SK-N-SH treated with all-trans-retinoic acid at 6 μM for 48 hours (cell line): Measurements from ENCODE around the gene ITK.
A peak's percentile ranks its signal among the peaks of the same experiment; 100 is the strongest.

ENCODE experiments used
- ATAC-seq: fragments of 200-7000 bp; cut with Tn5 transposase; 3 replicates; pipeline ENCODE4 v1.9.1; 2020; ENCODE audit warnings: mild to moderate bottlenecking, moderate library complexity
- ARNTL ChIP-seq: fragments of 450-650 bp; formaldehyde crosslinking; IDR thresholded peaks from 2 replicates; pipeline ENCODE4 v1.5.0; 2020; ENCODE audit warnings: low read depth, mild to moderate bottlenecking, moderate library complexity, borderline replicate concordance
- BACH2 ChIP-seq: fragments of 250-450 bp; sonication (Bioruptor Pico); IDR thresholded peaks from 2 replicates; pipeline ENCODE4 v1.9.0; 2021; ENCODE audit warnings: mild to moderate bottlenecking, borderline replicate concordance
- CSDC2 ChIP-seq: fragments of 250-450 bp; sonication (Bioruptor Pico); IDR thresholded peaks from 2 replicates; pipeline ENCODE4 v1.5.0; 2020; ENCODE audit warnings: mild to moderate bottlenecking, moderate library complexity
- ESRRG ChIP-seq: fragments of 250-450 bp; sonication (Bioruptor Pico); IDR thresholded peaks from 2 replicates; pipeline ENCODE4 v1.6.1; 2021; ENCODE audit warnings: mild to moderate bottlenecking
- GLIS3 ChIP-seq: fragments of 250-450 bp; sonication (Bioruptor Pico); IDR thresholded peaks from 2 replicates; pipeline ENCODE4 v1.5.0; 2020; ENCODE audit warnings: mild to moderate bottlenecking, moderate library complexity
- OSR1 ChIP-seq: fragments of 250-450 bp; sonication (Bioruptor Pico); IDR thresholded peaks from 2 replicates; pipeline ENCODE4 v1.8.0; 2022; ENCODE audit warnings: moderate library complexity, mild to moderate bottlenecking, inconsistent platforms
- PPARA ChIP-seq: fragments of 250-450 bp; sonication (Bioruptor Pico); IDR thresholded peaks from 2 replicates; pipeline ENCODE4 v1.5.0; 2020; ENCODE audit warnings: mild to moderate bottlenecking, borderline replicate concordance
- RARB ChIP-seq: fragments of 250-450 bp; sonication (Bioruptor Pico); IDR thresholded peaks from 2 replicates; pipeline ENCODE4 v1.8.0; 2021; ENCODE audit warnings: mild to moderate bottlenecking, moderate library complexity
- SNAI2 ChIP-seq: fragments of 250-450 bp; sonication (Bioruptor Pico); IDR thresholded peaks from 2 replicates; pipeline ENCODE4 v1.5.0; 2020; ENCODE audit warnings: mild to moderate bottlenecking, moderate library complexity
- TOX ChIP-seq: fragments of 250-450 bp; sonication (Bioruptor Pico); IDR thresholded peaks from 2 replicates; pipeline ENCODE4 v1.8.0; 2021; ENCODE audit warnings: mild to moderate bottlenecking, moderate library complexity, borderline replicate concordance
- ZC3H10 ChIP-seq: fragments of 250-450 bp; sonication (Bioruptor Pico); IDR thresholded peaks from 2 replicates; pipeline ENCODE4 v1.5.1; 2021; ENCODE audit warnings: mild to moderate bottlenecking, moderate library complexity
- ZFP3 ChIP-seq: fragments of 250-450 bp; sonication (Bioruptor Pico); IDR thresholded peaks from 2 replicates; pipeline ENCODE4 v1.5.0; 2020; ENCODE audit warnings: mild to moderate bottlenecking, moderate library complexity
- ZFP30 ChIP-seq: fragments of 450-650 bp; formaldehyde crosslinking; IDR thresholded peaks from 2 replicates; pipeline ENCODE4 v1.5.0; 2022; ENCODE audit warnings: mild to moderate bottlenecking, moderate library complexity
- ZNF565 ChIP-seq: fragments of 450-650 bp; formaldehyde crosslinking; conservative IDR thresholded peaks from 2 replicates; pipeline ENCODE4 v1.5.0; 2020; ENCODE audit warnings: low read depth, mild to moderate bottlenecking, moderate library complexity
- ZNF70 ChIP-seq: fragments of 450-650 bp; formaldehyde crosslinking; IDR thresholded peaks from 2 replicates; pipeline ENCODE4 v1.5.0; 2020; ENCODE audit warnings: mild to moderate bottlenecking, moderate library complexity
- ZNF8 ChIP-seq: fragments of 450-650 bp; formaldehyde crosslinking; IDR thresholded peaks from 2 replicates; pipeline ENCODE4 v1.5.0; 2020; ENCODE audit warnings: mild to moderate bottlenecking, moderate library complexity
- TF ChIP-seq, protein P1 (sequence below): fragments of 250-450 bp; sonication (Bioruptor Pico); IDR thresholded peaks from 2 replicates; pipeline ENCODE4 v1.5.1; 2021; ENCODE audit warnings: mild to moderate bottlenecking, moderate library complexity
- TF ChIP-seq, protein P2 (sequence below): fragments of 250-450 bp; sonication (Bioruptor Pico); IDR thresholded peaks from 2 replicates; pipeline ENCODE4 v1.5.1; 2020; ENCODE audit warnings: low read depth, mild to moderate bottlenecking, moderate library complexity
- TF ChIP-seq, protein P3 (sequence below): fragments of 250-450 bp; sonication (Bioruptor Pico); IDR thresholded peaks from 2 replicates; pipeline ENCODE4 v1.8.0; 2021; ENCODE audit warnings: low read depth, mild to moderate bottlenecking, moderate library complexity, borderline replicate concordance
- TF ChIP-seq, protein P4 (sequence below): fragments of 250-450 bp; sonication (Bioruptor Pico); IDR thresholded peaks from 2 replicates; pipeline ENCODE4 v1.5.0; 2020; ENCODE audit warnings: mild to moderate bottlenecking, moderate library complexity
- TF ChIP-seq, protein P5 (sequence below): fragments of 250-450 bp; sonication (Bioruptor Pico); IDR thresholded peaks from 2 replicates; pipeline ENCODE4 v1.8.0; 2020; ENCODE audit warnings: mild to moderate bottlenecking, moderate library complexity, borderline replicate concordance

Gene ITK

DNA sequence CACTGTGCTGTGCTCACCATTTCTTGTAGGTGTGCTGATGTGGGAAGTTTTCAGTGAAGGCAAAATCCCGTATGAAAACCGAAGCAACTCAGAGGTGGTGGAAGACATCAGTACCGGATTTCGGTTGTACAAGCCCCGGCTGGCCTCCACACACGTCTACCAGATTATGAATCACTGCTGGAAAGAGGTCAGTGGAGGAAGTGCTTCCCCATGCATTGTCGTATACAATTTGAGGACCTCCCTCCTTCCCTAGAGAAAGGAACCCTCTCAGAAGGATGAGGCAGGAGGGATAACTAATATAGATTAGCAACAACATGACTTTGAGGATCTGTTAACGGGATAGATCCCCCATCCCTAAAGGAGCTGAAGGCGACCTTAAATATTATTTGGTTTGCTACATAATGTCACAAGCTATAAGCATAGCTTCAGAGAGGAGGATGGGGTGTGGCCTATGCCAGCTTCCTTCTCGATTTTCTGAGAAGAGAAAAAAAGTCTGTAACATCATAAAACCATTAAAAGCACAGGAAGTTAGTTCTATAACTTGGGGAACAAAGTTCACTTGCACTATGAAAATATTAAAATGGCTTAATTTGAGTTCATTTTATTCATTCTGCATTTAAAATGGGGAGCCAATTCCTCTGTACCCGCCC lies 68.3 kb downstream of the ITK start (continued):
- TF ChIP-seq, protein P1, sequence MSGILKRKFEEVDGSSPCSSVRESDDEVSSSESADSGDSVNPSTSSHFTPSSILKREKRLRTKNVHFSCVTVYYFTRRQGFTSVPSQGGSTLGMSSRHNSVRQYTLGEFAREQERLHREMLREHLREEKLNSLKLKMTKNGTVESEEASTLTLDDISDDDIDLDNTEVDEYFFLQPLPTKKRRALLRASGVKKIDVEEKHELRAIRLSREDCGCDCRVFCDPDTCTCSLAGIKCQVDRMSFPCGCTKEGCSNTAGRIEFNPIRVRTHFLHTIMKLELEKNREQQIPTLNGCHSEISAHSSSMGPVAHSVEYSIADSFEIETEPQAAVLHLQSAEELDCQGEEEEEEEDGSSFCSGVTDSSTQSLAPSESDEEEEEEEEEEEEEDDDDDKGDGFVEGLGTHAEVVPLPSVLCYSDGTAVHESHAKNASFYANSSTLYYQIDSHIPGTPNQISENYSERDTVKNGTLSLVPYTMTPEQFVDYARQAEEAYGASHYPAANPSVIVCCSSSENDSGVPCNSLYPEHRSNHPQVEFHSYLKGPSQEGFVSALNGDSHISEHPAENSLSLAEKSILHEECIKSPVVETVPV, result no peak
- TF ChIP-seq RARB (CRISPR knock-in tag), result no peak
- no peak for TF ChIP-seq ESRRG
- no peak for TF ChIP-seq ZNF565 (CRISPR knock-in tag)
- no peak for TF ChIP-seq ZC3H10
- no peak for TF ChIP-seq OSR1 (CRISPR knock-in tag)

DNA sequence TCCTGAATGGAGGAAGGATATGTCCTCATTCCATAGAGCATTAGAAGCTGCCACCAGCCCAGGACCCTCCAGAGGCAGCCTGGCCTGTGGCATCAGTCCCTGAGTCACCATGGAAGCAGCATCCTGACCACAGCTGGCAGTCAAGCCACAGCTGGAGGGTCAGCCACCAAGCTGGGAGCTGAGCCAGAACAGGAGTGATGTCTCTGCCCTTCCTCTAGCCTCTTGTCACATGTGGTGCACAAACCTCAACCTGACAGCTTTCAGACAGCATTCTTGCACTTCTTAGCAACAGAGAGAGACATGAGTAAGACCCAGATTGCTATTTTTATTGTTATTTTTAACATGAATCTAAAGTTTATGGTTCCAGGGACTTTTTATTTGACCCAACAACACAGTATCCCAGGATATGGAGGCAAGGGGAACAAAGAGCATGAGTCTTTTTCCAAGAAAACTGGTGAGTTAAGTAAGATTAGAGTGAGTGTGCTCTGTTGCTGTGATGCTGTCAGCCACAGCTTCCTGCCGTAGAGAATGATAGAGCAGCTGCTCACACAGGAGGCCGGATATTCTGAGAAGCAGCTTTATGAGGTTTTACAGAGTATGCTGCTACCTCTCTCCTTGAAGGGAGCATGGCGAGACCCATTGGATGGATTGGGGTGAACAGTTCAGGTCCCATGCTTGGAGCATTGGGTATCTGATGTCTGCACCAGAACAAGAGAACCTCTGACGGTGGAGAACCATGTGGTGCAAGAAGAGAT lies 72.2 kb downstream of the ITK start:
- ATAC-seq, result peak; percentile 27; the same call in 2 of the 3 replicates
- TF ChIP-seq OSR1 (CRISPR knock-in tag), result no peak
- TF ChIP-seq, protein P2, sequence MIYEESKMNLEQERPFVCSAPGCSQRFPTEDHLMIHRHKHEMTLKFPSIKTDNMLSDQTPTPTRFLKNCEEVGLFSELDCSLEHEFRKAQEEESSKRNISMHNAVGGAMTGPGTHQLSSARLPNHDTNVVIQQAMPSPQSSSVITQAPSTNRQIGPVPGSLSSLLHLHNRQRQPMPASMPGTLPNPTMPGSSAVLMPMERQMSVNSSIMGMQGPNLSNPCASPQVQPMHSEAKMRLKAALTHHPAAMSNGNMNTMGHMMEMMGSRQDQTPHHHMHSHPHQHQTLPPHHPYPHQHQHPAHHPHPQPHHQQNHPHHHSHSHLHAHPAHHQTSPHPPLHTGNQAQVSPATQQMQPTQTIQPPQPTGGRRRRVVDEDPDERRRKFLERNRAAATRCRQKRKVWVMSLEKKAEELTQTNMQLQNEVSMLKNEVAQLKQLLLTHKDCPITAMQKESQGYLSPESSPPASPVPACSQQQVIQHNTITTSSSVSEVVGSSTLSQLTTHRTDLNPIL (CRISPR knock-in tag), result no peak
- no peak for TF ChIP-seq ZFP3 (CRISPR knock-in tag)
- TF ChIP-seq ZC3H10, result no peak
- no peak for TF ChIP-seq ARNTL (CRISPR knock-in tag)
- TF ChIP-seq ZNF8, result no peak
- no peak for TF ChIP-seq PPARA (CRISPR knock-in tag)
- TF ChIP-seq GLIS3 (CRISPR knock-in tag), result no peak
- TF ChIP-seq ZFP30 (CRISPR knock-in tag), result no peak
- TF ChIP-seq, protein P3, sequence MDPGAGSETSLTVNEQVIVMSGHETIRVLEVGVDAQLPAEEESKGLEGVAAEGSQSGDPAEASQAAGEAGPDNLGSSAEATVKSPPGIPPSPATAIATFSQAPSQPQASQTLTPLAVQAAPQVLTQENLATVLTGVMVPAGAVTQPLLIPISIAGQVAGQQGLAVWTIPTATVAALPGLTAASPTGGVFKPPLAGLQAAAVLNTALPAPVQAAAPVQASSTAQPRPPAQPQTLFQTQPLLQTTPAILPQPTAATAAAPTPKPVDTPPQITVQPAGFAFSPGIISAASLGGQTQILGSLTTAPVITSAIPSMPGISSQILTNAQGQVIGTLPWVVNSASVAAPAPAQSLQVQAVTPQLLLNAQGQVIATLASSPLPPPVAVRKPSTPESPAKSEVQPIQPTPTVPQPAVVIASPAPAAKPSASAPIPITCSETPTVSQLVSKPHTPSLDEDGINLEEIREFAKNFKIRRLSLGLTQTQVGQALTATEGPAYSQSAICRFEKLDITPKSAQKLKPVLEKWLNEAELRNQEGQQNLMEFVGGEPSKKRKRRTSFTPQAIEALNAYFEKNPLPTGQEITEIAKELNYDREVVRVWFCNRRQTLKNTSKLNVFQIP (CRISPR knock-in tag), result no peak
- no peak for TF ChIP-seq ZNF565 (CRISPR knock-in tag)
- TF ChIP-seq, protein P4, sequence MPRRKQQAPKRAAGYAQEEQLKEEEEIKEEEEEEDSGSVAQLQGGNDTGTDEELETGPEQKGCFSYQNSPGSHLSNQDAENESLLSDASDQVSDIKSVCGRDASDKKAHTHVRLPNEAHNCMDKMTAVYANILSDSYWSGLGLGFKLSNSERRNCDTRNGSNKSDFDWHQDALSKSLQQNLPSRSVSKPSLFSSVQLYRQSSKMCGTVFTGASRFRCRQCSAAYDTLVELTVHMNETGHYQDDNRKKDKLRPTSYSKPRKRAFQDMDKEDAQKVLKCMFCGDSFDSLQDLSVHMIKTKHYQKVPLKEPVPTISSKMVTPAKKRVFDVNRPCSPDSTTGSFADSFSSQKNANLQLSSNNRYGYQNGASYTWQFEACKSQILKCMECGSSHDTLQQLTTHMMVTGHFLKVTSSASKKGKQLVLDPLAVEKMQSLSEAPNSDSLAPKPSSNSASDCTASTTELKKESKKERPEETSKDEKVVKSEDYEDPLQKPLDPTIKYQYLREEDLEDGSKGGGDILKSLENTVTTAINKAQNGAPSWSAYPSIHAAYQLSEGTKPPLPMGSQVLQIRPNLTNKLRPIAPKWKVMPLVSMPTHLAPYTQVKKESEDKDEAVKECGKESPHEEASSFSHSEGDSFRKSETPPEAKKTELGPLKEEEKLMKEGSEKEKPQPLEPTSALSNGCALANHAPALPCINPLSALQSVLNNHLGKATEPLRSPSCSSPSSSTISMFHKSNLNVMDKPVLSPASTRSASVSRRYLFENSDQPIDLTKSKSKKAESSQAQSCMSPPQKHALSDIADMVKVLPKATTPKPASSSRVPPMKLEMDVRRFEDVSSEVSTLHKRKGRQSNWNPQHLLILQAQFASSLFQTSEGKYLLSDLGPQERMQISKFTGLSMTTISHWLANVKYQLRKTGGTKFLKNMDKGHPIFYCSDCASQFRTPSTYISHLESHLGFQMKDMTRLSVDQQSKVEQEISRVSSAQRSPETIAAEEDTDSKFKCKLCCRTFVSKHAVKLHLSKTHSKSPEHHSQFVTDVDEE, result no peak
- TF ChIP-seq TOX (CRISPR knock-in tag), result no peak
- TF ChIP-seq, protein P5, sequence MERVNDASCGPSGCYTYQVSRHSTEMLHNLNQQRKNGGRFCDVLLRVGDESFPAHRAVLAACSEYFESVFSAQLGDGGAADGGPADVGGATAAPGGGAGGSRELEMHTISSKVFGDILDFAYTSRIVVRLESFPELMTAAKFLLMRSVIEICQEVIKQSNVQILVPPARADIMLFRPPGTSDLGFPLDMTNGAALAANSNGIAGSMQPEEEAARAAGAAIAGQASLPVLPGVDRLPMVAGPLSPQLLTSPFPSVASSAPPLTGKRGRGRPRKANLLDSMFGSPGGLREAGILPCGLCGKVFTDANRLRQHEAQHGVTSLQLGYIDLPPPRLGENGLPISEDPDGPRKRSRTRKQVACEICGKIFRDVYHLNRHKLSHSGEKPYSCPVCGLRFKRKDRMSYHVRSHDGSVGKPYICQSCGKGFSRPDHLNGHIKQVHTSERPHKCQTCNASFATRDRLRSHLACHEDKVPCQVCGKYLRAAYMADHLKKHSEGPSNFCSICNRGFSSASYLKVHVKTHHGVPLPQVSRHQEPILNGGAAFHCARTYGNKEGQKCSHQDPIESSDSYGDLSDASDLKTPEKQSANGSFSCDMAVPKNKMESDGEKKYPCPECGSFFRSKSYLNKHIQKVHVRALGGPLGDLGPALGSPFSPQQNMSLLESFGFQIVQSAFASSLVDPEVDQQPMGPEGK (CRISPR knock-in tag), result no peak
- no peak for TF ChIP-seq SNAI2 (CRISPR knock-in tag)
- no peak for TF ChIP-seq ZNF70 (CRISPR knock-in tag)
- TF ChIP-seq RARB (CRISPR knock-in tag), result no peak
- no peak for TF ChIP-seq ESRRG
- TF ChIP-seq BACH2 (CRISPR knock-in tag), result no peak

DNA sequence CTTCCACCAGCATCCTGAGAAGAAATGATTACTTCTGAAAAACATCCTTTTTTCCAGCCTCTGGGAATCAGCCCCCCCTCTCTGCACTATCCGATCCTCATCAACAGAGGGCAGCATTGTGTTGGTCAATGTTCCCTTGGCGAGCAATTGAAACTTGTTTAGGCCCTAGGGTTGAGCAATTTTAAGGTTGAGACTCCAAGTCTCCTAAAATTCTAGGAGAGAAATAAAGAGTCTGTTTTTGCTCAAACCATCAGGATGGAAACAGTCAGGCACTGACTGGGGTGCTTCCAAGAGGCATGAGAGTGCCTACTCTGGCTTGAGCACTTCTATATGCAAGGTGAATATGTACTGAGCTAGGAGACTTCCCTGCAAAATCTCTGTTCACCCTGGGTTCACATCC lies 72.9 kb downstream of the ITK start:
- TF ChIP-seq SNAI2 (CRISPR knock-in tag) (no peak), CSDC2 (no peak), TOX (CRISPR knock-in tag) (no peak)
- TF ChIP-seq, protein P1, result no peak
- peak; percentile 96 for ATAC-seq
